ENCODE results near the gene H1-8. TPM values are rescaled to one million over a fixed set of nuclear protein-coding genes. Genes with fewer than 3 reads are reported as not detected.

The H1-8 gene
- total RNA-seq, 1 experiment from 2014 or later: not detected

- Histone ChIP-seq H3K4me3 (no peak overlapping the region), H4K20me1 (ENCODE audit: insufficient read depth) (no peaks in the 10 kb centered on the region), H3K9me2 (ENCODE audit: insufficient read depth) (no peaks in the 10 kb centered on the region), H2AFZ (no peak overlapping the region), H3K27me3 (ENCODE audit: insufficient read depth, low read depth) (no peaks in the 10 kb centered on the region), H3F3A (ENCODE audit: insufficient read depth, low read depth) (no peaks in the 10 kb centered on the region), H3K27ac (no peak overlapping the region), H3K4me2 (no peak overlapping the region), H3K4me1 (replicated peaks; ENCODE audit: insufficient read depth) (peaks cover under 1% of the 10 kb centered on the region; the same call in 1 of the 2 replicates), H3K79me2 (ENCODE audit: low read depth) (no peaks in the 10 kb centered on the region), H3K9me3 (ENCODE audit: insufficient read depth, low read depth) (no peaks in the 10 kb centered on the region), H3K36me3 (ENCODE audit: low read depth) (no peaks in the 10 kb centered on the region)
- intact Hi-C loops (cut with micrococcal nuclease; ENCODE audit: unreplicated experiment): no loop called here
- CTCF ChIA-PET: interaction anchor here (0.6 kb wide), 1 partner anchor 119 kb away, joined by 9 read pairs; no protein-coding TSS in a partner anchor
- POLR2A ChIA-PET (ENCODE audit: unreplicated experiment): no interaction called here
- no peak for TF ChIP-seq EZH2 (IDR thresholded peaks at IDR 0.05; ENCODE audit: low read depth)
- no peak for TF ChIP-seq CTCF (conservative IDR thresholded peaks at IDR 0.05)
- DNase-seq: no peak
- BruUV-seq (replicated peaks): no TSS peak
Measured at GRCh38 chr3:129504471-129505100, 38.4 kb upstream of the H1-8 start.

- H2AFZ ChIP-seq: no peak overlapping the region
- H3K27ac ChIP-seq: no peak overlapping the region
- H3K4me2 ChIP-seq: no peak overlapping the region
- no peak overlapping the region for H3K4me3 ChIP-seq
- no peak for DNase-seq
- no peak for TF ChIP-seq CTCF (conservative IDR thresholded peaks at IDR 0.05)
- no TSS peak for BruUV-seq (replicated peaks)
- H3K9me3 ChIP-seq (ENCODE audit: insufficient read depth, low read depth): no peaks in the 10 kb centered on the region
- no peaks in the 10 kb centered on the region for H3K27me3 ChIP-seq (ENCODE audit: insufficient read depth, low read depth)
- CTCF ChIA-PET: no interaction called here
- no peaks in the 10 kb centered on the region for H3K79me2 ChIP-seq (ENCODE audit: low read depth)
- H4K20me1 ChIP-seq (ENCODE audit: insufficient read depth): no peaks in the 10 kb centered on the region
- intact Hi-C loops (cut with micrococcal nuclease; ENCODE audit: unreplicated experiment): no loop called here
- no peaks in the 10 kb centered on the region for H3K9me2 ChIP-seq (ENCODE audit: insufficient read depth)
- POLR2A ChIA-PET (ENCODE audit: unreplicated experiment): no interaction called here
- H3K4me1 ChIP-seq (replicated peaks; ENCODE audit: insufficient read depth): no peaks in the 10 kb centered on the region
- no peaks in the 10 kb centered on the region for H3F3A ChIP-seq (ENCODE audit: insufficient read depth, low read depth)
- no peaks in the 10 kb centered on the region for H3K36me3 ChIP-seq (ENCODE audit: low read depth)
Measured at GRCh38 chr3:129505341-129505740, 37.6 kb upstream of the H1-8 start.

- H3K79me2 ChIP-seq (ENCODE audit: low read depth): no peaks in the 10 kb centered on the region
- no peaks in the 10 kb centered on the region for H3K36me3 ChIP-seq (ENCODE audit: low read depth)
- H2AFZ ChIP-seq: no peak overlapping the region
- no peaks in the 10 kb centered on the region for H3K4me1 ChIP-seq (replicated peaks; ENCODE audit: insufficient read depth)
- no peaks in the 10 kb centered on the region for H3F3A ChIP-seq (ENCODE audit: insufficient read depth, low read depth)
- H3K27ac ChIP-seq: no peak overlapping the region
- H3K4me2 ChIP-seq: no peak overlapping the region
- intact Hi-C loops (cut with micrococcal nuclease; ENCODE audit: unreplicated experiment): no loop called here
- BruUV-seq (replicated peaks): no TSS peak
- no peak overlapping the region for H3K4me3 ChIP-seq
- no peaks in the 10 kb centered on the region for H4K20me1 ChIP-seq (ENCODE audit: insufficient read depth)
- DNase-seq: no peak
- TF ChIP-seq EZH2 (IDR thresholded peaks at IDR 0.05; ENCODE audit: low read depth) (no peak), CTCF (conservative IDR thresholded peaks at IDR 0.05) (no peak)
- H3K27me3 ChIP-seq (ENCODE audit: insufficient read depth, low read depth): no peaks in the 10 kb centered on the region
- ChIA-PET CTCF (no interaction called here), POLR2A (ENCODE audit: unreplicated experiment) (no interaction called here)
- H3K9me2 ChIP-seq (ENCODE audit: insufficient read depth): no peaks in the 10 kb centered on the region
- H3K9me3 ChIP-seq (ENCODE audit: insufficient read depth, low read depth): no peaks in the 10 kb centered on the region
Measured at GRCh38 chr3:129506231-129506742, 36.7 kb upstream of the H1-8 start.
